Measurements from ENCODE around the gene ACBD6.

ACBD6 gene

DNA sequence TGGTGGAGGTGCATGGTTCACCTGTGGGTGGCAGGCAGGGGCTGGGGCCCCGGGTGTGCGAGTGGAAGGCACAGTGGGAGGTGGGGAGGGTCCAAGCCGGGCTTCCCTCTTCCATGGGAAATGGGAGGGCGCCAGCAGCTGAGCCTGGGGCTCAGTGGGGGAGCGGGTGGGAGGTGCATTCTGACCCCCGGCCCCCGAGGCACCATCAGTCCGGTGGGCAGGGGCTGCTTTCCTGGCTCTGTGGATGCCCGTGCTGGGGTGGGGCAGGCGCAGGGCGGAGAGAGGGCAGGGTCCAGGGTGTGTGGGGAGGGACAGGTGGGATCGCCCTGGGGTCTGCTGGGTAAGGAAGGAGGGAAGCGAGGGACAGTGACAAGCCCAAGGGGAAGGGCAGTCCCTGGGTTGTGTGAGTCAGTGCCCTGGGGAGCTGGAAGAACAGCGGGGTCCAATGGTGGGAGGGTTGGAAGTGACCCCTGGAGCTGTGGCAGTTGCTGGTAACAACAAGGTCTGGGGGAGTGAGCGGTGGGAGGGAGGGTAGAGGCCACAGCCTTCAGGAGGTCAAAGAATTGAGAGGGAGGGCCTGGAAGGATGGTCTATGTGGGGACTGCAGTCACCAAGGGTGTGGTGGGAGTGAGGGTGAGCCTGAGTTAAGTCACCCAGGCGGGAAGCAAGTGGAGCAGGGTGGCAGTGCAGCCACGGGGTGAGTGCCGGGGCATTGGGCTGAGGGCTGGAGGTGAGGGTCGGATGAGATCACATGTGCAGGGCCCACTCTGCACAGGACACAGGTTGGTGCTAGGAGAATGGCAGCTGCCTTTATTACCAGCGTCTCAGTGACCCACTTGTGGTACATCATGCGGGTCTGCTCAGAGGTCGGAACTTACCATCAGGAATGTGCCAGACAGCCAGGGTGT lies 242.7 kb downstream of the ACBD6 start:
- in situ Hi-C loops (cut with MboI; ENCODE audit: low sequenced_read_pairs) = no loop called here

DNA sequence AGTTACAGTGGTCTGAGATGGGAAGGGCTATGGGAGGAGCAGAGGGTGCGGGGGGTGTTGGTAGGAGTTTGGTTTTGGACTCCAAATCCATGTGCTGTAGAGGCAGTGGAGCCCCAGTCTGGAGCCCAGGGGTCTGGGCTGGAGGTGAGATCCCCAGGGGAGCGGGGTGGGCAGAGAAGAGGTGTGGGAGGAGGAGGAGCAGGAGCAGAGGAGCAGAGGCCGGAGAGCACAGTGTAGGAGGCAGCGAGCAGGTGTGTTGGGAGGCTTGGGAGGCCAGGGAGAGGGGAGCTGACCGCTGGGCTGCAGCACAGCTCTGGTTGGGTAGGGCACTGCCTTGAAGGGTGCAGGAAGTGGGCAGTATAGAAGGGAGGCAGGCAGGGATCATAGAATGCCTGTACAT lies 243.4 kb downstream of the ACBD6 start:
- in situ Hi-C loops (cut with MboI; ENCODE audit: low sequenced_read_pairs) = no loop called here

DNA sequence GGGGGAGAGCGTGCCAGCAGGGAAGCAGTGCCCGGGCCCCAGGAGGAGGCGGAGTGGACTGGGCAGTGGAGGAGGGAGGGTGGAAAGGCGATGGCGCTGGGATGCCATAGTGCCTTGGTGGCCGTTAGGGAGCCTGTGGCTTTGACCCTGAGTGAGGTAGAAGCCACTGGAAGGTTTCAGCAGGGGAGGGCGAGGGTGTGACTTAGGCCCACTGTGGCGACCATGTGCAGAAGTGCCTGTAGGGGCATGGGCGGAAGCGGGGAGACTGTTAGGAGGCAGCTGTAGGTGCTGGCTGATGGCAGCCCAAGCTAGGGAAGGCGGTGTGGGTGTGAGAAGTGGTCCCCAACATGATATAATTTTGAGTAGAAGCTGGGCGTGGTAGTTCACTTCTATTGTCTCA lies 244.1 kb downstream of the ACBD6 start:
- in situ Hi-C loops (cut with MboI; ENCODE audit: low sequenced_read_pairs) = no loop called here

GRCh38 chr1:180257486-180257885 lies 244.9 kb downstream of the ACBD6 start:
- in situ Hi-C loops (cut with MboI; ENCODE audit: low sequenced_read_pairs) = no loop called here

DNA sequence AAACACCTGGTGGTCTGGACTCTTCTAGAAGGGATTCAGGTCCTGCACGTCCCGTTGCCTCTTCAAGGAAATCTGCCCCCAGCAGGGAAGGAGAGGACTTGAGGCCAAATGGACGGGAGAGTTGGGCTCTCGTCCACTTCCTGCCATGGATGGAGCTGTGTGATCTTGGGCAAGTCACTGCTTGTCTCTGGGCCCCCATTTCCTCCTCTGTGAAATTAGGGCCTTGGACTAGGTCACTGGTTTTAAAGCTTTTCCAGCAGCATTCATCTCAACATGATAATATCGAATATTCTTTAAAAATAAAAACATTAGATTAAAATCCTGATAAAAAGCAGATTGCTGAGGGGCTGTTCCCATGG lies 245.4 kb downstream of the ACBD6 start:
- in situ Hi-C loops (cut with MboI; ENCODE audit: low sequenced_read_pairs) = no loop called here

DNA sequence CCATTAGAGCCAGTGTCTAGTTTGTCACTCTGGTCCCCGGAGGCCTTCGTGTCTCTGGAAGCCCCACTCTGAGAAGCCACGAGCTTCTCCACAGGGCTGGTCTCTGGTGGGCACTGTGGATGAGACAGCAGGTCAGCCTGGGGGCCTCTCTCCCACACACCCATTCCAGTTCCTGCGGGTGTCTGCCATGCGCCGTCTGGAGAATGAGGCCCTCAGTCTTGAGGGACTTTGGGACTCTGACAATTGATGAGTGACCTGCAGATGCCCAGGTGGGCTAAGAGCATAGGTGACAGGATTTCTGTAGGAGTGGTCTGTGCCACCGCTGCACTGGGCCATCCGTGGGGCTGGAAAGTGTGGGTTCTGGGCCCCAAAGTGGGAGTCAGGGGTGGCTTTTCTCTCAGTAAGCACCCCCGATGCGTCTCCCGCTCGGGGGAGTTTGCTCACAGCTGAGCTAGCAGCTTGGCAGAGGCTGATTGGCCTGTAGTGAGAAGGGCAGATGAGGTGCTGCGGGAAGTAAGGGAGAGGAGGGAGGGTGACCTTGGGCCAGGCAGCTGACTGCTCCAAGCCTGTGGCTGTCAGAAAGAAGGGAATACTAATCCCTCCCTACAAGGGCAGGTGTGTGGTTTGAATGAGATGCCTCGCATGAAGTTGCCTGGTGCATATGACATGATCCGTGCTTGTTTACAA lies 245.9 kb downstream of the ACBD6 start:
- in situ Hi-C loops (cut with MboI; ENCODE audit: low sequenced_read_pairs) = no loop called here

GRCh38 chr1:180255536-180256340 lies 246.6 kb downstream of the ACBD6 start:
- in situ Hi-C loops (cut with MboI; ENCODE audit: low sequenced_read_pairs) = no loop called here

DNA sequence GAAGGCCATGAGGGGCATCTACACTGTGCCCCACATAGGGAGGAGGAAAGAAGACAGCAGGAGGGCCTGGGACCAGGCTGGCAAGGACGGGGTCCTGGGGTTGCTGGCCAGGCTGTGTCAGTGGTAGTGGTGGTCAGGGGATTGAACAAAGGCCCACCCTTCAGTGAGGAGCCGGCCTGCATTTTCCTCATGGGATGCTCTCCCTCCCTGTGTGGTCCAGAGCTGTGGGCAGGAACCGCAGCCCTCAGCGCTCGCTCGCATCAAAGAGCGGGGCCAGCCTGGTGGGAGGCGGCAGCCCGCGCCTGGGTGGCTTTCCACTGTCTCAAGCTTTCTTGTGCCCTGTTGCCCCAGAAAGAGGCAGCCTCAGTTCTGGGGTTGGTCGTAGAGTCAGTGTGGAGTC lies 247.5 kb downstream of the ACBD6 start:
- in situ Hi-C loops (cut with MboI; ENCODE audit: low sequenced_read_pairs) = no loop called here

- in situ Hi-C loops (cut with MboI; ENCODE audit: low sequenced_read_pairs) = no loop called here
Measured at GRCh38 chr1:180254496-180254819, 247.9 kb downstream of the ACBD6 start.

DNA sequence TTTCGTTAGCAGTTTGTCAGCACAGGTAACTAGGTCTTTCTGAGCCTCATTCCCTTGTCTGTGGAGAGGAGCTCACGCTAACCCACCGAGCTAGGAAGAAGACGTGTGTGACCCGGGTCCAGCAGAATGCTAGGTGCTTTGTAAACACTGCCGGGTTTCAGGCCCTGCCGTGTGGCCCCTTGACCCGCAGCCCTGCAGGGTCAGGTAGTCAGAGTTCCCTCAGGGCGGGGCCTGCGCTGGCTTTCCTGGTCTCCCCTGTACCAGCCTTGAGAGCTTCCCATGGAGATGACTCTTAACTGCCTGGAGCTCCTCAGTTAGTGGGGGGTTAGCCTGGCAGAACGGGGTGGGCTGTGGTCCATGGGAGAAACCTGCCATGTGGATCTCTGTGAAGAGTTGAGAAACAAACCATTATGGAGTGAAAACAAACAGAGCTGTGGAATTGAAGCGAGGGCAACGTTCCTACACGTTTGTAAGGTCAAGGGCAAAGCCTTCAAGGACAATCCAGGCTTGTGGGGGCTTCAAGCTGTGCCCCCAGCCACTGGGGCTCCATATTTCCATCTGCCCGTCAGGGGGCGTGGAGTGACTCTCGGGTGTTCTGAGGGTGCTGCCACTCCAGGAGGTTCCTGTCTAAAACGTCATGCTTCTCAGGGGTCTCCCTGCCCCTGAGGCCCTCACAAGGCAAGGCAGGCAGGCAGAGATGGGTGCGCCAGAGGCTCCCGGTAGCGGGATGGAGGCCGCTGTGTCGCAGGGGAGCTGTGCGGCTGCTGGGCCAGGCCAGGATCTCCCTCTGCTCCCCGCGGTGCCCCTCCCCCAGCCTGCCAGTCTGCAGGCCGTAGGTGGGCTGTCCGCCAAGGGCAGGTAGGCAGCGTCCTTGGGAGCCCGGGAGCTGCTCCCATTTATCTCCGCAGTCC lies 248.5 kb downstream of the ACBD6 start:
- in situ Hi-C loops (cut with MboI; ENCODE audit: low sequenced_read_pairs) = no loop called here

DNA sequence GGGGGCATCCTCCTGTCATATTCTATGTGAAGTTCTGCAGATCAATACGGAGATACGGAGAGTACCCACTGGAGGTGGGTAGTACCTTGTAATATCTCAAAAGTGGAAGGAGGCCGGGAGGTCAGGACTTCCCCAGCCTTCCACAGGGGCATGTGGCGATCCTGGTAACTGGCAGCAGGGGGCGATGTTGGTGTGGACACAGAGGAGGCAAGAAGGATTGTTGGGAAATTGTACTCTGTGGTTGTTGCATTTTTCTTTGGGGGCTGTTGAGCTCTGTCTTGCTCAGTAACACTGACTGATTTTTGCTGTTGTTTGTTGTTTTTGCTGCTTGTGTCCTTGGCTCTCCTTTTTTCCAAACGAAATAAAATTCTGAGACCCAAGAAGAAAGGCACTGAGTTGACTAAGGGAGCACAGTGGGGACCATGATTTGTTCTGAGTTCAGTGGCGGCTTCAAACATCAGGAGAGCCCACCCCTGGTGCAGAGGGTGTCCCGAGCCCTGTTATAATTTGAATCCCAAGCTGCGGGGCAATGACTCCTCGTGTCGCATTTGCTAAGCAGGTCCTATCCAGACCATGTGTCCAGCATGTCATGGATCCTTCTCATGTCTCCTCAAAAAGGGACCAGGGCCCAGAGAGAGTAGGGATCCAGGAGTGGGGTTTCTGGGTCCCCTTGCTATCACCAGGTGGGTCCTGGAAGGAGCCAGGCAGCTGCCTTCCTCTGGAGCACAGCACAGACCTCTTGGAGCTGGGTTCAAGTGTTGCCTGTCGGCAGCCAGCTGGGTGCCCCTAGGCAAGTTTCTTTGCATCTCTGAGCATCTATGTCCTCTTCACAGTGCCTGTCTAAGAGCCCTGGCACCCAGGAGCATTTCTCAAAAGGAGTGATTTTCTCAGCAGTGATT lies 249.5 kb downstream of the ACBD6 start:
- in situ Hi-C loops (cut with MboI; ENCODE audit: low sequenced_read_pairs) = no loop called here

- in situ Hi-C loops (cut with MboI; ENCODE audit: low sequenced_read_pairs) = no loop called here
Measured at GRCh38 chr1:180251526-180252305, 250.7 kb downstream of the ACBD6 start.

- in situ Hi-C loops (cut with MboI; ENCODE audit: low sequenced_read_pairs) = no loop called here
Measured at GRCh38 chr1:180250883-180251509, 251.4 kb downstream of the ACBD6 start.

- in situ Hi-C loops (cut with MboI; ENCODE audit: low sequenced_read_pairs) = no loop called here
Measured at GRCh38 chr1:180250499-180250770, 251.9 kb downstream of the ACBD6 start.

GRCh38 chr1:180249725-180250498 lies 252.5 kb downstream of the ACBD6 start:
- in situ Hi-C loops (cut with MboI; ENCODE audit: low sequenced_read_pairs) = no loop called here

GRCh38 chr1:180248731-180249681 lies 253.4 kb downstream of the ACBD6 start:
- in situ Hi-C loops (cut with MboI; ENCODE audit: low sequenced_read_pairs) = no loop called here

DNA sequence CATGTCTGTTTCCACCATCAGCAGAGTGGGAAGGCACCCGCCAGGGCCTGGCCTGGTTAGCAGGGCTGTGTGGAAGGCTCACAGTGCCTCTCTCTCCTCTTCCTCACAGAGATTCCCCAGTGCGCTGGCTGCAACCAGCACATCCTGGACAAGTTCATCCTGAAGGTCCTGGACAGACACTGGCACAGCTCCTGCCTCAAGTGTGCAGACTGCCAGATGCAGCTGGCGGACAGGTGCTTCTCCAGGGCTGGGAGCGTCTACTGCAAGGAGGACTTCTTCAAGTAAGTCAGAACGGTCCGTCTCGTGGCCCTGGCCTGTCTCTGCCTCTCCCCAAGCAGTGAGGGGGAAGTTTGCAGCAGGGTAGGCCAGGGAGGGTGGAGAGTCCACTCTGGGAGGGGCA lies 254.2 kb downstream of the ACBD6 start:
- in situ Hi-C loops (cut with MboI; ENCODE audit: low sequenced_read_pairs) = no loop called here
